ENCODE data around the gene SRGAP3. TPM values are rescaled to one million over a fixed set of nuclear protein-coding genes. Genes with fewer than 3 reads are reported as not detected.

SRGAP3 gene
- total RNA-seq, 1 donor from 2014 or later, result 3.9 TPM

- Histone ChIP-seq H3K27me3 (ENCODE audit: insufficient read depth, low read length) (peaks cover 6% of the 10 kb centered on the region), H3K4me2 (ENCODE audit: low read length) (no peak overlapping the region), H3K9me3 (ENCODE audit: insufficient read depth, low read depth, low read length) (no peaks in the 10 kb centered on the region), H3K27ac (ENCODE audit: low read depth, low read length) (no peak overlapping the region), H3K36me3 (ENCODE audit: insufficient read depth, low read length) (no peaks in the 10 kb centered on the region), H3K4me3 (ENCODE audit: insufficient read depth, low read depth, low read length) (no peak overlapping the region), H3K79me2 (ENCODE audit: insufficient read depth, low read length) (no peaks in the 10 kb centered on the region), H3K9ac (ENCODE audit: low read length) (no peak overlapping the region), H3K4me1 (ENCODE audit: insufficient read depth, low read length) (no peaks in the 10 kb centered on the region), H2AFZ (ENCODE audit: low read depth, low read length) (no peak overlapping the region), H4K20me1 (ENCODE audit: insufficient read depth, low read length) (no peaks in the 10 kb centered on the region)
- peaks cover 27% of the 10 kb centered on the region for H3K4me1 Mint-ChIP-seq (ENCODE audit: low read depth, unreplicated experiment)
- H3K27me3 Mint-ChIP-seq (ENCODE audit: low read depth, unreplicated experiment), result peaks cover 3% of the 10 kb centered on the region
- no peaks in the 10 kb centered on the region for H3K9me3 Mint-ChIP-seq (ENCODE audit: unreplicated experiment)
- no peak overlapping the region for H3K4me3 Mint-ChIP-seq (ENCODE audit: unreplicated experiment)
- H3K36me3 Mint-ChIP-seq (ENCODE audit: low read depth, unreplicated experiment), result no peaks in the 10 kb centered on the region
- DNase-seq (ENCODE audit: low read depth), result no peak
- TF ChIP-seq, protein P1, sequence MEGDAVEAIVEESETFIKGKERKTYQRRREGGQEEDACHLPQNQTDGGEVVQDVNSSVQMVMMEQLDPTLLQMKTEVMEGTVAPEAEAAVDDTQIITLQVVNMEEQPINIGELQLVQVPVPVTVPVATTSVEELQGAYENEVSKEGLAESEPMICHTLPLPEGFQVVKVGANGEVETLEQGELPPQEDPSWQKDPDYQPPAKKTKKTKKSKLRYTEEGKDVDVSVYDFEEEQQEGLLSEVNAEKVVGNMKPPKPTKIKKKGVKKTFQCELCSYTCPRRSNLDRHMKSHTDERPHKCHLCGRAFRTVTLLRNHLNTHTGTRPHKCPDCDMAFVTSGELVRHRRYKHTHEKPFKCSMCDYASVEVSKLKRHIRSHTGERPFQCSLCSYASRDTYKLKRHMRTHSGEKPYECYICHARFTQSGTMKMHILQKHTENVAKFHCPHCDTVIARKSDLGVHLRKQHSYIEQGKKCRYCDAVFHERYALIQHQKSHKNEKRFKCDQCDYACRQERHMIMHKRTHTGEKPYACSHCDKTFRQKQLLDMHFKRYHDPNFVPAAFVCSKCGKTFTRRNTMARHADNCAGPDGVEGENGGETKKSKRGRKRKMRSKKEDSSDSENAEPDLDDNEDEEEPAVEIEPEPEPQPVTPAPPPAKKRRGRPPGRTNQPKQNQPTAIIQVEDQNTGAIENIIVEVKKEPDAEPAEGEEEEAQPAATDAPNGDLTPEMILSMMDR (IDR thresholded peaks at IDR 0.05; ENCODE audit: insufficient read depth, low read depth, low read length), result no peak
- no peak for TF ChIP-seq EZH2 (IDR thresholded peaks at IDR 0.05; ENCODE audit: insufficient read depth, low read length)
- H3K27ac Mint-ChIP-seq (ENCODE audit: unreplicated experiment), result no peak overlapping the region
- no peak for FAIRE-seq
Observed at GRCh38 chr3:8985876-8986275, 263.6 kb downstream of the SRGAP3 start.

- Histone ChIP-seq H3K36me3 (ENCODE audit: insufficient read depth, low read length) (no peaks in the 10 kb centered on the region), H3K27ac (ENCODE audit: low read depth, low read length) (no peak overlapping the region), H3K9ac (ENCODE audit: low read length) (no peak overlapping the region), H3K27me3 (ENCODE audit: insufficient read depth, low read length) (peaks cover 10% of the 10 kb centered on the region), H3K4me1 (ENCODE audit: insufficient read depth, low read length) (no peaks in the 10 kb centered on the region), H2AFZ (ENCODE audit: low read depth, low read length) (no peak overlapping the region), H3K9me3 (ENCODE audit: insufficient read depth, low read depth, low read length) (no peaks in the 10 kb centered on the region), H3K4me3 (ENCODE audit: insufficient read depth, low read depth, low read length) (no peak overlapping the region), H4K20me1 (ENCODE audit: insufficient read depth, low read length) (no peaks in the 10 kb centered on the region), H3K79me2 (ENCODE audit: insufficient read depth, low read length) (no peaks in the 10 kb centered on the region), H3K4me2 (ENCODE audit: low read length) (no peak overlapping the region)
- TF ChIP-seq, protein P1 (IDR thresholded peaks at IDR 0.05; ENCODE audit: insufficient read depth, low read depth, low read length), result no peak
- no peak for TF ChIP-seq EZH2 (IDR thresholded peaks at IDR 0.05; ENCODE audit: insufficient read depth, low read length)
- no peak overlapping the region for H3K4me3 Mint-ChIP-seq (ENCODE audit: unreplicated experiment)
- H3K27me3 Mint-ChIP-seq (ENCODE audit: low read depth, unreplicated experiment), result peaks cover 5% of the 10 kb centered on the region
- no peak overlapping the region for H3K27ac Mint-ChIP-seq (ENCODE audit: unreplicated experiment)
- H3K4me1 Mint-ChIP-seq (ENCODE audit: low read depth, unreplicated experiment), result peaks cover 27% of the 10 kb centered on the region
- FAIRE-seq (no peak), DNase-seq (ENCODE audit: low read depth) (no peak)
- no peaks in the 10 kb centered on the region for H3K9me3 Mint-ChIP-seq (ENCODE audit: unreplicated experiment)
- H3K36me3 Mint-ChIP-seq (ENCODE audit: low read depth, unreplicated experiment), result no peaks in the 10 kb centered on the region
Observed at GRCh38 chr3:8985411-8985831, 264.0 kb downstream of the SRGAP3 start.

- H3K9ac ChIP-seq (ENCODE audit: low read length), result no peak overlapping the region
- Mint-ChIP-seq H3K27ac (ENCODE audit: unreplicated experiment) (no peak overlapping the region), H3K9me3 (ENCODE audit: unreplicated experiment) (peaks cover under 1% of the 10 kb centered on the region), H3K36me3 (ENCODE audit: low read depth, unreplicated experiment) (peaks cover 3% of the 10 kb centered on the region), H3K4me1 (ENCODE audit: low read depth, unreplicated experiment) (peaks cover 25% of the 10 kb centered on the region), H3K4me3 (ENCODE audit: unreplicated experiment) (no peak overlapping the region), H3K27me3 (ENCODE audit: low read depth, unreplicated experiment) (peaks cover 5% of the 10 kb centered on the region)
- no peak for FAIRE-seq
- no peak overlapping the region for H3K4me2 ChIP-seq (ENCODE audit: low read length)
- TF ChIP-seq, protein P1 (IDR thresholded peaks at IDR 0.05; ENCODE audit: insufficient read depth, low read depth, low read length), result no peak
- TF ChIP-seq EZH2 (IDR thresholded peaks at IDR 0.05; ENCODE audit: insufficient read depth, low read length), result no peak
- no peak for DNase-seq (ENCODE audit: low read depth)
- H3K9me3 ChIP-seq (ENCODE audit: insufficient read depth, low read depth, low read length), result no peaks in the 10 kb centered on the region
- no peaks in the 10 kb centered on the region for H3K79me2 ChIP-seq (ENCODE audit: insufficient read depth, low read length)
- H3K4me3 ChIP-seq (ENCODE audit: insufficient read depth, low read depth, low read length), result no peak overlapping the region
- H3K36me3 ChIP-seq (ENCODE audit: insufficient read depth, low read length), result no peaks in the 10 kb centered on the region
- H4K20me1 ChIP-seq (ENCODE audit: insufficient read depth, low read length), result no peaks in the 10 kb centered on the region
- peaks cover 12% of the 10 kb centered on the region for H3K27me3 ChIP-seq (ENCODE audit: insufficient read depth, low read length)
- no peaks in the 10 kb centered on the region for H3K4me1 ChIP-seq (ENCODE audit: insufficient read depth, low read length)
- H3K27ac ChIP-seq (ENCODE audit: low read depth, low read length), result no peak overlapping the region
- H2AFZ ChIP-seq (ENCODE audit: low read depth, low read length), result no peak overlapping the region
Observed at GRCh38 chr3:8984526-8984925, 264.9 kb downstream of the SRGAP3 start.
